Panc1 (cell line): ENCODE data around the gene RIC8A. TPM values are rescaled to one million over a fixed set of nuclear protein-coding genes. Genes with fewer than 3 reads are reported as not detected.

Experiments
- ATAC-seq: fragments of 200-7000 bp; cut with Tn5 transposase; 2 replicates; pipeline ENCODE4 v1.9.1; 2020; ENCODE audit warnings: mild to moderate bottlenecking, moderate library complexity
- BruUV-seq: library from RNA; stranded (reverse); fragments of 400-500 nt; replicated peaks from 2 replicates; lab custom pipeline; 2021; lab: Mats Ljungman, UMichigan
- CTCF ChIA-PET: fragments of 300-600 bp; sonication (Branson Sonifier 250); formaldehyde crosslinking; loops from one replicate; lab custom pipeline; 2022; ENCODE audit warnings: antibody characterized with exemption; lab: Charles Lee
- POLR2A ChIA-PET: fragments of 300-600 bp; sonication (Branson Sonifier 250); formaldehyde crosslinking; loops from one replicate; lab custom pipeline; 2022; ENCODE audit warnings: antibody characterized with exemption; lab: Charles Lee
- DNase-seq: peaks from one replicate; pipeline ENCODE4 v3.0.0-alpha.2; 2010; ENCODE audit warnings: low read depth, low spot score
- H3K27ac ChIP-seq: 2 replicates; pipeline ENCODE4 v1.5.1; 2011; ENCODE audit warnings: mild to moderate bottlenecking, low read length, inconsistent platforms
- H3K27me3 ChIP-seq: fragments of 200-500 bp; sonication (Bioruptor generic); 2 replicates; pipeline ENCODE4 v1.6.0; 2014; ENCODE audit warnings: low read length, inconsistent platforms; ENCODE audit not compliant: control insufficient read depth, insufficient read depth
- H3K36me3 ChIP-seq: fragments of 200-500 bp; sonication (Bioruptor generic); 2 replicates; pipeline ENCODE4 v1.5.1; 2014; ENCODE audit warnings: inconsistent platforms, mild to moderate bottlenecking, low read length, moderate library complexity; ENCODE audit not compliant: control insufficient read depth, insufficient read depth
- H3K4me1 ChIP-seq: 2 replicates; pipeline ENCODE4 v1.5.1; 2011; ENCODE audit warnings: inconsistent platforms, mild to moderate bottlenecking, low read length, moderate library complexity; ENCODE audit not compliant: control insufficient read depth, insufficient read depth
- H3K4me3 ChIP-seq, 2 experiments: 2 replicates each; pipeline ENCODE4 v1.5.1; 2011 to 2012; ENCODE audit warnings: low read depth in 2 of 2, low read length in 2 of 2, mild to moderate bottlenecking in 2 of 2, inconsistent platforms in 1 of 2, moderate library complexity in 1 of 2
- H3K9me3 ChIP-seq: fragments of 200-500 bp; sonication (Bioruptor generic); 2 replicates; pipeline ENCODE4 v1.5.1; 2014; ENCODE audit warnings: low read depth, mild to moderate bottlenecking, inconsistent platforms, low read length, moderate library complexity; ENCODE audit not compliant: control insufficient read depth, insufficient read depth
- POLR2AphosphoS5 ChIP-seq: IDR thresholded peaks from 2 replicates; pipeline ENCODE4 v1.6.1; 2012; ENCODE audit warnings: mild to moderate bottlenecking, low read depth, low read length, moderate library complexity
- SIN3A ChIP-seq: IDR thresholded peaks from 2 replicates; pipeline ENCODE4 v1.6.1; 2012; ENCODE audit warnings: low read depth, mild to moderate bottlenecking, low read length, moderate library complexity, borderline replicate concordance; ENCODE audit not compliant: insufficient read depth
- TCF7L2 ChIP-seq: IDR thresholded peaks from 2 replicates; pipeline ENCODE4 v1.6.1; 2011; ENCODE audit warnings: mild to moderate bottlenecking, low read depth, low read length, inconsistent platforms
- in situ Hi-C: cut with HindIII; loops from 2 replicates; pipeline ENCODE4 v1.10.0; 2016; ENCODE audit warnings: low sequenced_read_pairs, low pct_unique_long_range_greater_than_20kb
- intact Hi-C: fragments of 100-400 bp; cut with micrococcal nuclease; formaldehyde crosslinking; loops from one replicate; pipeline ENCODE4 v1.10.0; 2022; ENCODE audit not compliant: unreplicated experiment
- total RNA-seq: library from RNA; stranded (reverse); gene quantifications from one replicate; pipeline ENCODE4 v1.2.1, GENCODE V29; 2021; ENCODE audit not compliant: unreplicated experiment
- TF ChIP-seq, protein P1 (sequence below), 2 experiments: IDR thresholded peaks; 2 replicates each; pipeline ENCODE4 v1.6.1; 2011 to 2012; ENCODE audit warnings: low read depth in 2 of 2, control low read depth in 1 of 2, low read length in 1 of 2, mild to moderate bottlenecking in 1 of 2, moderate library complexity in 1 of 2; ENCODE audit not compliant: insufficient read depth in 1 of 2
- TF ChIP-seq, protein P2 (sequence below): fragments of 450-650 bp; IDR thresholded peaks from 2 replicates; pipeline ENCODE4 v1.5.1; 2017; ENCODE audit warnings: mild to moderate bottlenecking

Gene RIC8A
- total RNA-seq, 1 experiment from 2014 or later: 264 TPM

DNA sequence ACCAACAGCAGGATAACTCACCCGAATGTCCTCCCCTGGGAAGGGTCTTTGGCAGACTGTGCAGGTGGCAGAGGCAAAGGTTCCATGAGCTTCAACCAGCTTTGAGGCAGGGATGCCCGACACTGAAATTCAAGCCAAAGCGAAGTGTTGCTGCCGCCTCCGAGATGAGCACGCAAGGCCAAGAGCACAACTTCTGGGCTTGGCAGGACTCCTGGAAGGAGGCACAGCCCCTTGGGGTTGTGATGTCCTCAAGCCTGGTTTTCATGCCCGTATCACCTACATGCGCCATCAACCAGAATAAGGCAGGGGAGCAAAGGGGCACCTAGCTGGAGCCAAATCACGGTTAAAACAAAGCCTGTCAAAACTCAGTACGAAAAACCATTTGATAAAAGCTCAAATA lies 22.9 kb downstream of the RIC8A start:
- TF ChIP-seq, protein P1, sequence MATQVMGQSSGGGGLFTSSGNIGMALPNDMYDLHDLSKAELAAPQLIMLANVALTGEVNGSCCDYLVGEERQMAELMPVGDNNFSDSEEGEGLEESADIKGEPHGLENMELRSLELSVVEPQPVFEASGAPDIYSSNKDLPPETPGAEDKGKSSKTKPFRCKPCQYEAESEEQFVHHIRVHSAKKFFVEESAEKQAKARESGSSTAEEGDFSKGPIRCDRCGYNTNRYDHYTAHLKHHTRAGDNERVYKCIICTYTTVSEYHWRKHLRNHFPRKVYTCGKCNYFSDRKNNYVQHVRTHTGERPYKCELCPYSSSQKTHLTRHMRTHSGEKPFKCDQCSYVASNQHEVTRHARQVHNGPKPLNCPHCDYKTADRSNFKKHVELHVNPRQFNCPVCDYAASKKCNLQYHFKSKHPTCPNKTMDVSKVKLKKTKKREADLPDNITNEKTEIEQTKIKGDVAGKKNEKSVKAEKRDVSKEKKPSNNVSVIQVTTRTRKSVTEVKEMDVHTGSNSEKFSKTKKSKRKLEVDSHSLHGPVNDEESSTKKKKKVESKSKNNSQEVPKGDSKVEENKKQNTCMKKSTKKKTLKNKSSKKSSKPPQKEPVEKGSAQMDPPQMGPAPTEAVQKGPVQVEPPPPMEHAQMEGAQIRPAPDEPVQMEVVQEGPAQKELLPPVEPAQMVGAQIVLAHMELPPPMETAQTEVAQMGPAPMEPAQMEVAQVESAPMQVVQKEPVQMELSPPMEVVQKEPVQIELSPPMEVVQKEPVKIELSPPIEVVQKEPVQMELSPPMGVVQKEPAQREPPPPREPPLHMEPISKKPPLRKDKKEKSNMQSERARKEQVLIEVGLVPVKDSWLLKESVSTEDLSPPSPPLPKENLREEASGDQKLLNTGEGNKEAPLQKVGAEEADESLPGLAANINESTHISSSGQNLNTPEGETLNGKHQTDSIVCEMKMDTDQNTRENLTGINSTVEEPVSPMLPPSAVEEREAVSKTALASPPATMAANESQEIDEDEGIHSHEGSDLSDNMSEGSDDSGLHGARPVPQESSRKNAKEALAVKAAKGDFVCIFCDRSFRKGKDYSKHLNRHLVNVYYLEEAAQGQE (IDR thresholded peaks at IDR 0.05; ENCODE audit: insufficient read depth in 1 of 2, low read depth in 2 of 2, low read length in 1 of 2): no peak
- TF ChIP-seq SIN3A (no peak), POLR2AphosphoS5 (no peak), TCF7L2 (no peak)
- TF ChIP-seq, protein P2, sequence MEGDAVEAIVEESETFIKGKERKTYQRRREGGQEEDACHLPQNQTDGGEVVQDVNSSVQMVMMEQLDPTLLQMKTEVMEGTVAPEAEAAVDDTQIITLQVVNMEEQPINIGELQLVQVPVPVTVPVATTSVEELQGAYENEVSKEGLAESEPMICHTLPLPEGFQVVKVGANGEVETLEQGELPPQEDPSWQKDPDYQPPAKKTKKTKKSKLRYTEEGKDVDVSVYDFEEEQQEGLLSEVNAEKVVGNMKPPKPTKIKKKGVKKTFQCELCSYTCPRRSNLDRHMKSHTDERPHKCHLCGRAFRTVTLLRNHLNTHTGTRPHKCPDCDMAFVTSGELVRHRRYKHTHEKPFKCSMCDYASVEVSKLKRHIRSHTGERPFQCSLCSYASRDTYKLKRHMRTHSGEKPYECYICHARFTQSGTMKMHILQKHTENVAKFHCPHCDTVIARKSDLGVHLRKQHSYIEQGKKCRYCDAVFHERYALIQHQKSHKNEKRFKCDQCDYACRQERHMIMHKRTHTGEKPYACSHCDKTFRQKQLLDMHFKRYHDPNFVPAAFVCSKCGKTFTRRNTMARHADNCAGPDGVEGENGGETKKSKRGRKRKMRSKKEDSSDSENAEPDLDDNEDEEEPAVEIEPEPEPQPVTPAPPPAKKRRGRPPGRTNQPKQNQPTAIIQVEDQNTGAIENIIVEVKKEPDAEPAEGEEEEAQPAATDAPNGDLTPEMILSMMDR: no peak
- Histone ChIP-seq H3K27me3 (no peaks in the 10 kb centered on the region), H3K36me3 (no peaks in the 10 kb centered on the region), H3K4me1 (peaks cover 3% of the 10 kb centered on the region), H3K27ac (no peak overlapping the region), H3K9me3 (no peaks in the 10 kb centered on the region), H3K4me3 (no peak overlapping the region)
- in situ Hi-C loops (no loop called here), intact Hi-C loops (no loop called here)
- no TSS peak for BruUV-seq
- ChIA-PET CTCF (no interaction called here), POLR2A (interaction anchor here (0.7 kb wide), 1 partner anchor 14 kb away, joined by 3 read pairs; no protein-coding TSS in a partner anchor)
- DNase-seq: no peak
- ATAC-seq: no peak

DNA sequence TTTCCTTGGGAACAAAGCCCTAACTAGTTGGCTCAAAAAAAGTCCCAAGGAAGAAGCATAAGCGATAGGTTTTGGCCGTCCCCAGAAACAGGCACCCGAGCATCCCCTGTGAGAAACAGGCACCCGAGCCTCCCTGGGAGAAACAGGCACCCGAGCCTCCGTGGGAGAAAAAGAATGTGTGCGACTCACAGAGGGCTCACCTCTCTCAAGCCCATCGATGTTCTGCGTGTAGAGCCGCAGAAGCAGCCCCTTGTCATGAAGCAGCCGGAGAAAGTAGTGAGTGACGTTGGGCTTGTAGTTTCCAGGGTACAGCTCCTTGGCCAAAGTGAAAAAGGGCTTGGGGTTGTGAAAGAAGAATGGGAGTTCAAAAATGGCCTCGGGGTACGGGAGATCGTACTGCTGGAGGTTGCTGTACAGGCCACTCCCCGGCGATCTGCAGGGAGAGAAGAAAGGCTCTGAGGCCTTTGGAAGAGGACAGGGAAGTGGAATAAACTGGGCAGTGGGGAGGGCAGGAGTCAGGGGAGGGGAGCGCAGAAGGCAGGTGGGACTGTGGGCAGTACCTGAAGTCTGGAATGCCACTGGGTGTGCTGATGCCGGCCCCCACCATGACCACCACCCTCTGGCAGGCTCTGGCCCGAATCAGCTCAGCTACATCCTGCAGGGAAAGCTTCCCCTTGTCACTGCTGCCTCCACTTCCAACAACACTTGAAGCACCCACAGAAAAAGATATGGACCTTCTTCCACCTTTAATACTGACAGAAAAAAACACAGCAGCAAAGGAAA lies 25.5 kb downstream of the RIC8A start:
- Histone ChIP-seq H3K36me3 (peaks cover 1% of the 10 kb centered on the region; the same call in 1 of the 2 replicates), H3K9me3 (no peaks in the 10 kb centered on the region), H3K4me3 (no peak overlapping the region), H3K27ac (no peak overlapping the region), H3K27me3 (no peaks in the 10 kb centered on the region), H3K4me1 (peaks cover 12% of the 10 kb centered on the region)
- POLR2A ChIA-PET: no interaction called here
- TF ChIP-seq, protein P1 (IDR thresholded peaks at IDR 0.05; ENCODE audit: insufficient read depth in 1 of 2, low read depth in 2 of 2, low read length in 1 of 2): no peak
- TF ChIP-seq, protein P2: no peak
- intact Hi-C loops (no loop called here), in situ Hi-C loops (no loop called here)
- no peak for DNase-seq
- ATAC-seq: no peak
- BruUV-seq: no TSS peak
- CTCF ChIA-PET: no interaction called here
